Dermis blood vessel endothelial cell (primary cell): Measurements from ENCODE around the gene KRT39. TPM values are rescaled to one million over a fixed set of nuclear protein-coding genes. Genes with fewer than 3 reads are reported as not detected.
A peak's percentile ranks its signal among the peaks of the same experiment; 100 is the strongest.

Experiments
- DNase-seq: peaks from one replicate; pipeline ENCODE4 v3.0.0; 2010
- total RNA-seq: library from RNA; depleted of rRNA; stranded (reverse); fragments of >200 nt; gene quantifications from 2 replicates; pipeline ENCODE4 v1.2.3, GENCODE V29; 2014

Gene KRT39
- total RNA-seq, 1 donor from 2014 or later: not detected

DNA sequence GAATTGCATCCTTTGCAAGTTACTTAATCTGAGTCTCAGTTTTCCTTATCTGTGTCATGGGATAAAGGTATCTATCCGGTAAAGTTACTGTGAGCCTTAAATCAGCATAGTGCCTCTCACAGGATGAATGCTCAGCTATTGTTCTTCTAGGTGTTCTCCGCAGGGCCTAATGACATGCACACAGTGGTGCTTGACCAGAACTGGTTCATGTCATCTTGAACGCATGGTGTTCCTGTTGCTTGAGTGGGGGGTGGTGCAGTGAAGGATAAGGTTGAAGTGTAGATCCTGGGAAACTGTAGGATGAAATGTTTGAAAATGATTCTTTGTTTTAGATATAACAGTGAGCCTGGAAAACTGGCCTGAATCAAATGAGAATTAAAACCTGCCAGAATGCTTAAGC, 13.4 kb upstream of the KRT39 start:
- no peak for DNase-seq

DNA sequence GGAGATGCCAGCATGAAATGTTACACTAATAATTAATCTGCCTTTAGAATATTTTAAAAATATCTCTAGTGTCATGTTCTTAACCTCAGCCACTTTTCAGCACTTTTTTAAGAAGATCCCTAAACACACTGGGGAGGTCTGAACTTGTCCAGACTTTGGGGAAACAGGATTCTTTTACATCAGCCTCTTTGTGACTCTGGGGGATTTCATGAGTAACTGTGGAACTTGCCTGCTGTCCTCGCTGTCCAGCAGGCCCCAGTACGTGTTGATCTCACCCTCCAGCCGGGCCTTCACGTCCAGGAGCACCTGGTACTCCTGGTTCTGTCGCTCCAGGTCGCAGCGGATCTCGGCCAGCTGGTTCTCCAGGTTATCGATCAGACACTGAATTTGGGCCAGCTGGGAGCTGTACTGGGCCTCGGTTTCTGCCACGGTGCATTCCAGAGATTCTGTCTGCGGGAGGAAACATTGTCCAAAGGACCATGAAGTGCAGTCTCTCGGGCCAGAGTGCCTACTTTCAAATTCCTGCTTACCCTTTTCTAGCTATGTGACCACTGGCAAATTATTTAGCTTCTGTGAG, 11.9 kb upstream of the KRT39 start:
- no peak for DNase-seq

GRCh38 chr17:40975516-40975915, 8.8 kb upstream of the KRT39 start:
- DNase-seq: no peak

DNA sequence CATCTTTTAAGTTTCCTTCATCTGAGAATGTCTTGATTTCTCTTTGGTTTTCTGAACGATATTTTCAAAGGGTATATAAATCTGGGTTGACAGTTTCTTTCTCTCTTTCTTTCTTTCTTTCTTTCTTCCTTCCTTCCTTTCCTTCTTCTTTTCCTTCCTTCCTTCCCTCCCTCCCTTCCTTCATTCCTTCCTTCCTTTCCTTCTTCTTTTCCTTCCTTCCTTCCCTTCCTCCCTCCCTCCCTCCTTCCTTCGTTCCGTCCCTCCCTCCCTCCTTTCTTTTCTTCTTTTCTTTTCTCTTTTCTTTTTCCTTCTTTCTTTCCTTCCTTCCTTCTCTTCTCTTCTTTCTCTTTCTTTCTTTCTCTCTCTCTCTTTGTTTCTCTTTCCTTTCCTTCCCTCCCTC, 7.6 kb upstream of the KRT39 start:
- DNase-seq: no peak

DNA sequence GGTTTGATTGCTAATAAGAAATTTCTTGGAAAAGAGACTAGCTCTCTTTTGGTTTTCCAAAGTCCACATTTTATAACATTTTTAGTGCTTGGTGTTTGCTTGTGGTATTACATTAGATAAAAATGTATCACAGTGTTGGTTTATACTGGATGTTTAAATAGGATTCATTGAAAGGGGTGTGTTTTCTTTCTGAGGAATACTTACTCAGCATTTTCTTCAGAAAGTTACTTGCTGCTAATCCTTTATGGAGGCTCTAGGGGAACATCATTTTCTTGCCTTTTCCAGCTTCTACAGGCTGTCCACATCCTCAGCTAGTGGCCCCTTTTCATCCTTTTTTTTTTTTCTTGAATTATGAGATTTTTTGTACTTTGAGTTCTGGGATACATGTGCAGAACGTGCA, 834 bp upstream of the KRT39 start:
- no peak for DNase-seq

DNA sequence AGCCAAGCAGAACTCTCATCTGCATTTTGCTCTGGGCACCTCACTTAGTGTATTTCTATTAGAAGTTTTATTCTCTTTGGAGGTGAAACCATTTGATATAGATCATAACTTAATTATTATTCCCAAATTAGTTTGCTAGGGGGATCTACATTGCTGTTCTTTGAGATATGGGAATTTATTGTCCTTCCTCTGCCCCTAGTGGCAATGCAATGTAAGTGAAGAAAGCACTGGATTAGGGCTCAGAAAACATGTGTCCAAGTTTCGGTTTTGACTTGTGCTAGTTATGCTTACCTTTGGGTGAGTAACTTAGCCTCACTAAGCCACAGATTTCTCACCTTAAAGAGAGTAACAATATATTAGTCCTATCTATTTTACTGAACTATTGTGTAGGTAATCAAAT, 2.9 kb downstream of the KRT39 start:
- DNase-seq: peak; percentile 32

GRCh38 chr17:40962059-40962561, 4.6 kb downstream of the KRT39 start:
- DNase-seq: no peak

- no peak for DNase-seq
Observed at GRCh38 chr17:40961591-40961990, 5.2 kb downstream of the KRT39 start.

- DNase-seq: no peak
Observed at GRCh38 chr17:40960144-40960543, 6.6 kb downstream of the KRT39 start.

GRCh38 chr17:40958086-40958953, 8.4 kb downstream of the KRT39 start:
- no peak for DNase-seq

- DNase-seq: no peak
Observed at GRCh38 chr17:40956401-40957254, 10.1 kb downstream of the KRT39 start.

GRCh38 chr17:40953881-40954280, 12.9 kb downstream of the KRT39 start:
- DNase-seq: no peak

- no peak for DNase-seq
Observed at GRCh38 chr17:40952661-40953060, 14.1 kb downstream of the KRT39 start.

DNA sequence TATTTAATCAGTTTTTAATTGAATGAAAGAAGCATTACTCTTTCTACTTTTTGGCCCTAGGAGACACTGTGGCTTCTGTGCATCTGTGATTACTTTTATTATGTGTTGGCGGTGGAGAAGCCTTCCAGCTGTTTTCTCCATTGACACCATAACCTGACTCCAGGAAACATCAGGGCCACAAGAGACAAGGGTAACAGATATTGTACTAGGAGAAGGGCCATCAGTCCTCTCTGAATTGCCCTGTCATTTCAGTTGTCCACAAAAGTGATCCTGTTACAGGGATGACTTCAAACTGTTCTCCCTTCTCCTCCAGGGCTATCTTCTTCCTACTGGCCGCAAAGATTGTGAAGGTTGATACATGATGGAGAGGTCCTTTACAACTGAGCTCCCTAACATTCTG, 14.6 kb downstream of the KRT39 start:
- DNase-seq: no peak

GRCh38 chr17:40951011-40951622, 15.6 kb downstream of the KRT39 start:
- no peak for DNase-seq

DNA sequence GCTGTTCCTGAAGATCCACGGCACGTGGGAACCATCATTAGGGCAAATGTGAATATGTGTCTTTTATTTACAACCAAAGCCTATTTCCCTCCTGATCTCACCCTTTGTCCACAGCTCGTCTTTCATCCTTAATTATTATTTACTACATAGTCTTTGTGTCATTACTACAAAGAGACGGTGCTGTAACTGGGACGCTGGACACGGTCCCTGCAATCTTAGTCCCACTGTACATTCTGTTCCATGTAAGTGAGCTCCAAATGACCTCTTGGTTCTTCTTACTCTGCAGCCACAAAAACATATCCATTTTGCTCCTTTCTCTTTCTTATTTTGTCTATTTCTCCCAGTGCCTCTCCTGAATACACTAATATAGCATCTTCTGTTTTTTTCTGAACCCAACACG, 16.6 kb downstream of the KRT39 start:
- DNase-seq: no peak

DNA sequence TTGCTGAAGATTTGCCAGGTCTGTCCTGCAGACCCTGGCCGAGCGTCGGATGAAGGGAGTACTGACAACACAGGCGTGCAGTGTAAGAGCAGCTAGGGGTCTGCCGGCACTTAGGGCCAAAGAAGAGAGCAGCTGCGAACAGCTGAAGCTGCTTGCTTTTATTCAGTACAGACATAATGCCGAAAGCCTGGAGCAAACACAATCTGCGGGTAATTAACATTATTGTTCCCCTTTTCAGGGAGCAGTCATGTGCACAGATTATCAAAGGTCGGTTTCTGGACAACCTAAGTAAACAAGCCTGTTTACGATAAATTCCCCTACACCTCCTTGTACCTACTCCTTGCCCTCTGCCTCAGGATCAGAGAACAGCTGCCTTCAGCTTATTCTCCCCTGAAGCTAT, 17.3 kb downstream of the KRT39 start:
- DNase-seq: no peak

GRCh38 chr17:40947929-40948328, 18.8 kb downstream of the KRT39 start:
- no peak for DNase-seq

- no peak for DNase-seq
Observed at GRCh38 chr17:40945414-40945813, 21.3 kb downstream of the KRT39 start.

- no peak for DNase-seq
Observed at GRCh38 chr17:40944531-40944930, 22.2 kb downstream of the KRT39 start.

DNA sequence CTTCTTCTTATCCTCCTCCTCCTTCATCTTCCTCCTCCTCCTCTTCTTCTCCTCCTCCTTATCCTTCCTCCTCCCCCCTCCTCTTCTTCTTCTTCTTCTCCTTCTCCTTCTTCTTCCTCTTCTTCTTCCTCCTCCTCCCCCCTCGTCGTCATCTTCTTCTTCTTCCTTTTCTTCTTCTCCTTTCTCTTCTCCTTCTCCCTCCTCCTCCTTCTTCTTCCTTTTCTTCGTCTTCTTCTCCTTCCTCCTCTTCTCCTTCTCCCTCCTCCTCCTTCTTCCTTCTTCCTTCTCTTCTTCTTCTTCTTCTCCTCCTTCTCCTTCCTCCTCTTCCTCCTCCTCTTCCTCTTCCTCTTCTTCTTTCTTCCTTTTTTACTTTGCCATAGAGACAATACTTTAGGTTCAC, 24.2 kb downstream of the KRT39 start:
- no peak for DNase-seq

DNA sequence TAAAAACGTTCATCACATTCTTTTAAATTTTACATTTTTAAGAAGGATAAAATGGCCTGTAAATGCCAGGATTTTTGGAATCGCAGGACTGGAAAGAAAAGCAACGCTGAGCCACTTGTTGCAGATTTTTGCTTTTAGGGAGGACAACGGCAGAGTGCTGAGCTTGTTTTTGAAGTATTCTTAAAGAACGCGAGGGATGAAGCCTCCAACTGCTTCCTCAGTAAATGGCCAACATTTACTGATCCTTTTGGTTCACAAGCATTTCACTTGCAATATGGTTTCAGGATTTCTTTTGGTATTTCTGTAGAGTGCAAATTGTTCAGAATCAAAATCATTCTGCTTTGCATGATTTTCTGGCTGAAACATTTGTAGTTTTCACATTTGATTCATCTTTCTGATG, 26.5 kb downstream of the KRT39 start:
- no peak for DNase-seq

- no peak for DNase-seq
Observed at GRCh38 chr17:40938981-40939380, 27.8 kb downstream of the KRT39 start.
